Neural progenitor cell (in vitro differentiated cells): ENCODE results near the gene ITFG1. TPM values are rescaled to one million over a fixed set of nuclear protein-coding genes. Genes with fewer than 3 reads are reported as not detected.
"Not testable (repeated sequence)": the region's sequence is repeated elsewhere in the genome, so short reads cannot be mapped to it uniquely, and the experiment has no call there.

Source experiments
- DNase-seq: peaks from one replicate; pipeline ENCODE4 v3.0.0-alpha.2; 2016; ENCODE audit warnings: low spot score
- H2AFZ ChIP-seq: fragments of 200-600 bp; sonication (generic); replicated peaks from 2 replicates; pipeline ENCODE4 v1.6.1; 2016; ENCODE audit warnings: antibody characterized with exemption
- H3F3A ChIP-seq: fragments of 200-600 bp; sonication (generic); 2 replicates; pipeline ENCODE4 v1.6.1; 2016; ENCODE audit warnings: antibody characterized with exemption, low read depth
- H3K27ac ChIP-seq: fragments of 200-600 bp; sonication (generic); 2 replicates; pipeline ENCODE4 v1.5.1; 2016; ENCODE audit warnings: mild to moderate bottlenecking
- H3K27me3 ChIP-seq: fragments of 200-600 bp; sonication (generic); 2 replicates; pipeline ENCODE4 v1.6.1; 2016; ENCODE audit warnings: mild to moderate bottlenecking, moderate library complexity
- H3K36me3 ChIP-seq: fragments of 200-600 bp; sonication (generic); 2 replicates; pipeline ENCODE4 v1.5.1; 2016
- H3K4me1 ChIP-seq: fragments of 200-600 bp; sonication (generic); 2 replicates; pipeline ENCODE4 v1.6.1; 2016; ENCODE audit warnings: mixed run types
- H3K4me2 ChIP-seq: fragments of 200-600 bp; sonication (generic); 2 replicates; pipeline ENCODE4 v1.6.1; 2016
- H3K4me3 ChIP-seq: fragments of 200-600 bp; sonication (generic); 2 replicates; pipeline ENCODE4 v1.5.1; 2016
- H3K79me2 ChIP-seq: fragments of 200-600 bp; sonication (generic); 2 replicates; pipeline ENCODE4 v1.6.1; 2016; ENCODE audit warnings: low read depth
- H3K9ac ChIP-seq: fragments of 200-600 bp; sonication (generic); 2 replicates; pipeline ENCODE4 v1.6.1; 2016
- H3K9me3 ChIP-seq: fragments of 200-600 bp; sonication (generic); 2 replicates; pipeline ENCODE4 v1.5.1; 2016; ENCODE audit warnings: low read depth
- H4K20me1 ChIP-seq: fragments of 200-600 bp; sonication (generic); 2 replicates; pipeline ENCODE4 v1.6.1; 2016; ENCODE audit warnings: low read depth
- H3K27ac Mint-ChIP-seq: 3 replicates; pipeline ENCODE4 v1.8.0; 2021; ENCODE audit warnings: mixed read lengths
- H3K27me3 Mint-ChIP-seq: 2 replicates; pipeline ENCODE4 v1.8.0; 2022; ENCODE audit warnings: low read depth, mild to moderate bottlenecking, inconsistent platforms, moderate library complexity, mixed read lengths; ENCODE audit not compliant: insufficient read depth
- H3K36me3 Mint-ChIP-seq: 3 replicates; pipeline ENCODE4 v1.8.0; 2021; ENCODE audit warnings: mixed read lengths
- H3K4me1 Mint-ChIP-seq: 3 replicates; pipeline ENCODE4 v1.8.0; 2021; ENCODE audit warnings: mixed read lengths
- H3K4me3 Mint-ChIP-seq: 3 replicates; pipeline ENCODE4 v1.8.0; 2021; ENCODE audit warnings: mild to moderate bottlenecking, moderate library complexity, mixed read lengths
- H3K9me3 Mint-ChIP-seq: 3 replicates; pipeline ENCODE4 v1.8.0; 2020; ENCODE audit warnings: mixed read lengths
- EZH2 ChIP-seq: fragments of 200-600 bp; sonication (generic); IDR thresholded peaks from 2 replicates; pipeline ENCODE4 v1.6.1; 2017; ENCODE audit warnings: antibody characterized with exemption, mild to moderate bottlenecking, moderate library complexity
- EZH2phosphoT487 ChIP-seq: fragments of 200-600 bp; sonication (generic); IDR thresholded peaks from 2 replicates; pipeline ENCODE4 v1.6.1; 2017; ENCODE audit warnings: antibody characterized with exemption
- total RNA-seq: library from RNA; depleted of rRNA; stranded (reverse); fragments of >200 nt; gene quantifications from 2 replicates; pipeline ENCODE4 v1.2.3, GENCODE V29; 2015; ENCODE audit warnings: low replicate concordance
- TF ChIP-seq, protein P1 (sequence below): fragments of 200-600 bp; sonication (generic); IDR thresholded peaks from 2 replicates; pipeline ENCODE4 v1.5.1; 2017; ENCODE audit warnings: antibody characterized with exemption, mild to moderate bottlenecking

The ITFG1 gene
- total RNA-seq, 1 donor from 2014 or later = 61.8 TPM

DNA sequence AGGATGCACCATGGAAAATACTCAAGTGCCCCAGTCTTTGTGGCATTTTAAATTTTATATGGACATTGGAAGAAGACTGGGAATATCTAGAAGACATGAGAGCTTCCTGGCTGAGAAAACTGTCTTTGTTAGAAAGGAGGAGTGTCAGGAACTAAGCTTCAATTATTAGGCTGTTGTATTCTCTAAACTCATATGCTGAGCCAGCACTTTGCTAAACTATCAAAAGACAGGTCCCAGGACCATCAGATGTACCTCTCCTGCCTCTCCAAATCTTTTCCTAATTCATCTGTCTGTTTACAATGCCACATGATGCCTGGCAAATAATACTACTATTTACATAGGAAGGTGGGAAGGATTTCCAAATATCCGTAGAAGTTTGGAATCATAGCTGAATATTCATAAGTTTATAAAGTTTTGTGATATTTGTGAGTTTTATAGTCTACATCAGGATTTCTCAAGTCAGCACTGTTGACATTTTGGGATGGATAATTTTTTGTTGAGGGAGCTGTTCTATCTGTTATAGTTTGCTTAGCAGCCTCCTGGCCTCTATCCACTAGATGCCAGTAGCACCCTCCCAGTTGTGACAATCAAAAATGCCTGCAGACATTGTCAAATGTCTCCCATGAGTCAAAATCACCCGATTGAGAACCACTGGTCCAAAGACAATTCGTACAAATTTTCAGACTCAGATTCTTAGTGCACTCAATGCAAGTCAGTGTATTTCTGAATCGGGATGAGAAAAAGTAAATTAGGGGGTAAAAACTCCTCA, 255.9 kb downstream of the ITFG1 start:
- Mint-ChIP-seq H3K27ac (no peak overlapping the region), H3K9me3 (no peaks in the 10 kb centered on the region), H3K36me3 (peaks cover 3% of the 10 kb centered on the region), H3K27me3 (no peaks in the 10 kb centered on the region), H3K4me3 (no peak overlapping the region), H3K4me1 (no peaks in the 10 kb centered on the region)
- Histone ChIP-seq H3K9ac (no peak overlapping the region), H3K36me3 (no peaks in the 10 kb centered on the region), H2AFZ (no peak overlapping the region), H3K27me3 (no peaks in the 10 kb centered on the region), H3K4me1 (no peaks in the 10 kb centered on the region), H3K4me3 (no peak overlapping the region), H3F3A (no peaks in the 10 kb centered on the region), H3K79me2 (no peaks in the 10 kb centered on the region), H4K20me1 (no peaks in the 10 kb centered on the region), H3K4me2 (no peak overlapping the region), H3K9me3 (no peaks in the 10 kb centered on the region), H3K27ac (no peak overlapping the region)
- TF ChIP-seq, protein P1, sequence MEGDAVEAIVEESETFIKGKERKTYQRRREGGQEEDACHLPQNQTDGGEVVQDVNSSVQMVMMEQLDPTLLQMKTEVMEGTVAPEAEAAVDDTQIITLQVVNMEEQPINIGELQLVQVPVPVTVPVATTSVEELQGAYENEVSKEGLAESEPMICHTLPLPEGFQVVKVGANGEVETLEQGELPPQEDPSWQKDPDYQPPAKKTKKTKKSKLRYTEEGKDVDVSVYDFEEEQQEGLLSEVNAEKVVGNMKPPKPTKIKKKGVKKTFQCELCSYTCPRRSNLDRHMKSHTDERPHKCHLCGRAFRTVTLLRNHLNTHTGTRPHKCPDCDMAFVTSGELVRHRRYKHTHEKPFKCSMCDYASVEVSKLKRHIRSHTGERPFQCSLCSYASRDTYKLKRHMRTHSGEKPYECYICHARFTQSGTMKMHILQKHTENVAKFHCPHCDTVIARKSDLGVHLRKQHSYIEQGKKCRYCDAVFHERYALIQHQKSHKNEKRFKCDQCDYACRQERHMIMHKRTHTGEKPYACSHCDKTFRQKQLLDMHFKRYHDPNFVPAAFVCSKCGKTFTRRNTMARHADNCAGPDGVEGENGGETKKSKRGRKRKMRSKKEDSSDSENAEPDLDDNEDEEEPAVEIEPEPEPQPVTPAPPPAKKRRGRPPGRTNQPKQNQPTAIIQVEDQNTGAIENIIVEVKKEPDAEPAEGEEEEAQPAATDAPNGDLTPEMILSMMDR = peak; percentile 29
- TF ChIP-seq EZH2 = no peak
- peak; percentile 3 for DNase-seq

DNA sequence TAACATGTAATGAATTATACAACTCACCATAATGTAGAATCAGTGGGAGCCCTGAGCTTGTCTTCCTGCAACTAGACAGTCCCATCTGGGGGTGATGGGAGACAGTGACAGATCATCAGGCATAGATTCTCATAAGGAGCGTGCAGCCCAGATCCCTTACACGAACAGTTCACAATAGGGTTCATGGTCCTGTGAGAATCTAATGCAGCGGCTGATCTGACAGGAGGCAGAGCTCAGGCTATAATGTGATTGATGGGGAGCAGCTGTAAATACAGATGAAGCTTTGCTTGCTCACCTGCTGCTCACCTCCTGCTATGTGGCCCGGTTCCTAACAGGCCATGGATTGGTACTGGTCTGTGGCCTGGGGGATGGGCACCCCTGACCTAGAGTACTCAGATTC, 257.4 kb downstream of the ITFG1 start:
- not testable (repeated sequence) for H3K4me3 ChIP-seq, H3K9me3 Mint-ChIP-seq

DNA sequence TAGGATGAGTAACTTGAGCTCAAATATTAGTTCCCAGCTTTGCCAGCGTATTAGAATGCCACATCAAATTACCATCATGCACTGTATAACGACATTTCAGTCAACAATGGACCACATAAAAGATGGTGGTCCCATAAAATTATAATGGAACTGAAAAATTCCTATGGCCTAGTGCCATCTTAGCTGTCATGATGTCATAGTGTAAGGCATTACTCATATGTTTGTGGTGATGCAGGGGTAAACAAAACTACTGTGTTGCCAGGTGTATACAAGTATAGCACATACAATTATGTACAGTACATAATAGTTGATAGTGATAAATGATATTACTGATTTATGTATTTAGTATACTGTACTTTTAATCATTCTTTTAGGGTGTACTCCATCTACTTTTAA, 262.7 kb downstream of the ITFG1 start:
- H3K4me3 Mint-ChIP-seq = no peak overlapping the region
- no peaks in the 10 kb centered on the region for H3K27me3 Mint-ChIP-seq
- H3K4me1 Mint-ChIP-seq = no peaks in the 10 kb centered on the region

More for the DNA sequence above, 257.4 kb downstream of the ITFG1 start:
- H3K4me1 Mint-ChIP-seq, H3K27me3 Mint-ChIP-seq, H3F3A ChIP-seq, H3K4me2 ChIP-seq, H3K36me3 Mint-ChIP-seq, H3K4me3 Mint-ChIP-seq, H3K9me3 ChIP-seq, DNase-seq, H3K4me1 ChIP-seq, H3K27ac ChIP-seq, H3K36me3 ChIP-seq, H3K27me3 ChIP-seq, H4K20me1 ChIP-seq, H3K27ac Mint-ChIP-seq, H3K9ac ChIP-seq, H3K79me2 ChIP-seq, H2AFZ ChIP-seq: not testable (repeated sequence)

More for the DNA sequence above, 262.7 kb downstream of the ITFG1 start:
- no peaks in the 10 kb centered on the region for H3K9me3 ChIP-seq
- H2AFZ ChIP-seq = no peak overlapping the region
- no peak for DNase-seq
- H3K36me3 ChIP-seq = no peaks in the 10 kb centered on the region
- no peaks in the 10 kb centered on the region for H3K9me3 Mint-ChIP-seq
- TF ChIP-seq, protein P1 = no peak
- TF ChIP-seq EZH2 = no peak
- no peak for TF ChIP-seq EZH2phosphoT487
- no peaks in the 10 kb centered on the region for H4K20me1 ChIP-seq
- H3K4me1 ChIP-seq = no peaks in the 10 kb centered on the region
- no peak overlapping the region for H3K4me2 ChIP-seq
- H3K9ac ChIP-seq = no peak overlapping the region
- H3K36me3 Mint-ChIP-seq = peaks cover 3% of the 10 kb centered on the region
- H3K27ac Mint-ChIP-seq = no peak overlapping the region
- no peak overlapping the region for H3K27ac ChIP-seq
- H3F3A ChIP-seq = no peaks in the 10 kb centered on the region
- no peak overlapping the region for H3K4me3 ChIP-seq
- H3K27me3 ChIP-seq = no peaks in the 10 kb centered on the region
- no peaks in the 10 kb centered on the region for H3K79me2 ChIP-seq
